ENCODE data around the gene SMIM22. TPM values are rescaled to one million over a fixed set of nuclear protein-coding genes. Genes with fewer than 3 reads are reported as not detected.
A peak's percentile ranks its signal among the peaks of the same experiment; 100 is the strongest.

Gene SMIM22
- total RNA-seq, 1 experiment from 2014 or later = 3.3 TPM

DNA sequence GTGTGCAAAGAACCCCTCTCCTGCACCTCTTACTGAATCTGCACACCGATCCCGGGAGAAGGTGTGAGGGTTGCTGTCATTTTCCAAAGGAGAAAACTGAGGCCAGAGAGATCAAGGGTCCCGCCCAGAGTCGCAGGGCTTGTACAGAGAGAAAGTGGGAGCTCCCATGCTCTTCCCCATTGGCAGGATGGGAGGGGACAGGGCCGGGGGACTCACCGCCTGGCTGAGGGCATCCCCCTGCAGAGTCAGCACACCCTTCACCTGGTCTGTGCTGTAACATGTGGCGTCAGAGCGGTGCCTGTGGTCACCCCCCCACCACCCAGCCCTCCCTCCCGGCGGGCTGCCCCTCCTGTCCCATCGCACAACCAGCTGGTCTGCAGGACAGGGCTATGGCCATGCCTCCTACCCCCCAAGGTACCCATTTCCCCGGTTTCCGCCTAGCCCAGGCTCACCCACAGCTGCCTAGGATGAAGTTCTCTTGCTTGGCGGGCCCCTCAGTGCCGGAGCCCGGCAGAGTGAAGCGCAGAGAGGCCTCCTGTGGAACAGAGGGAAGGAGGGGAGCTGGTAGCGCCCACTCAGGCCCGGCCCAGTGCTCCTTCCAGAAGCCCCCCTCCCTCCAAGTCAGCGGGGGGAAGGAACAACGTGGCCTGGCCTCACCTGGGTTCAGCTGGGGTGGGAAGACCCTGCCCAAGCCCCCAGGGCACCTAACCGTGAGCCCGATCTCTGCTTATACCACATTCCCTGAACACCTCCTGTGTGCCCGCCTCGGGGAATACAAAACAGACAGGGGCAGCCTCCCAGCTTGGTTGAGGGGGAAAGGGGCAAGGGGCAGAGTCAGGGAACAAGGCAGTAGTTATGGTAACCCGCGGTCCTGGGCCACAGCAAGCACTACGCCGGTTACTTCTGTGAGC is 6.1 kb downstream of the SMIM22 start:
- ChIA-PET POLR2A (interaction anchor here (1.5 kb wide), 1 partner anchor 67 kb away, joined by 5 read pairs; the partner anchor contains the start of genes ANKS3 and DNAAF8), CTCF (no interaction called here), RAD21 (ENCODE audit: low non-redundant PET in 1 of 2, low total read pairs in 2 of 2, uncharacterized antibody in 2 of 2, unreplicated experiment in 2 of 2) (no interaction called here)
- H3K4me2 ChIP-seq (ENCODE audit: low read length) = peak overlapping the region; percentile 97
- H3K4me3 ChIP-seq (replicated peaks in 1 of 2; ENCODE audit: low read depth in 1 of 2, low read length in 2 of 2) = peak overlapping the region; percentile 60 to 62
- DNase-seq (ENCODE audit: low read depth, low spot score) (no peak), ATAC-seq (no peak)
- no peaks in the 10 kb centered on the region for H3K9me2 ChIP-seq (ENCODE audit: insufficient read depth)
- BruUV-seq (replicated peaks) = no TSS peak
- TF ChIP-seq SIN3A (IDR thresholded peaks at IDR 0.05; ENCODE audit: low read depth) (no peak), SP1 (IDR thresholded peaks at IDR 0.05; ENCODE audit: low read depth) (no peak), EZH2phosphoT487 (IDR thresholded peaks at IDR 0.05; ENCODE audit: borderline replicate concordance) (no peak), ZNF274 (IDR thresholded peaks at IDR 0.05; ENCODE audit: low read depth, low read length) (no peak), JUND (IDR thresholded peaks at IDR 0.05) (no peak), RAD21 (IDR thresholded peaks at IDR 0.05; ENCODE audit: low read depth) (no peak), POLR2AphosphoS5 (IDR thresholded peaks at IDR 0.05; ENCODE audit: low read depth, low read length) (no peak), POLR2A (IDR thresholded peaks at IDR 0.05; ENCODE audit: borderline replicate concordance, extremely low read depth, insufficient read depth, insufficient read length) (no peak), FOSL1 (IDR thresholded peaks at IDR 0.05; ENCODE audit: low read depth) (no peak), ZFX (IDR thresholded peaks at IDR 0.05) (no peak), ATF3 (IDR thresholded peaks at IDR 0.05) (no peak)
- TF ChIP-seq, protein P1, sequence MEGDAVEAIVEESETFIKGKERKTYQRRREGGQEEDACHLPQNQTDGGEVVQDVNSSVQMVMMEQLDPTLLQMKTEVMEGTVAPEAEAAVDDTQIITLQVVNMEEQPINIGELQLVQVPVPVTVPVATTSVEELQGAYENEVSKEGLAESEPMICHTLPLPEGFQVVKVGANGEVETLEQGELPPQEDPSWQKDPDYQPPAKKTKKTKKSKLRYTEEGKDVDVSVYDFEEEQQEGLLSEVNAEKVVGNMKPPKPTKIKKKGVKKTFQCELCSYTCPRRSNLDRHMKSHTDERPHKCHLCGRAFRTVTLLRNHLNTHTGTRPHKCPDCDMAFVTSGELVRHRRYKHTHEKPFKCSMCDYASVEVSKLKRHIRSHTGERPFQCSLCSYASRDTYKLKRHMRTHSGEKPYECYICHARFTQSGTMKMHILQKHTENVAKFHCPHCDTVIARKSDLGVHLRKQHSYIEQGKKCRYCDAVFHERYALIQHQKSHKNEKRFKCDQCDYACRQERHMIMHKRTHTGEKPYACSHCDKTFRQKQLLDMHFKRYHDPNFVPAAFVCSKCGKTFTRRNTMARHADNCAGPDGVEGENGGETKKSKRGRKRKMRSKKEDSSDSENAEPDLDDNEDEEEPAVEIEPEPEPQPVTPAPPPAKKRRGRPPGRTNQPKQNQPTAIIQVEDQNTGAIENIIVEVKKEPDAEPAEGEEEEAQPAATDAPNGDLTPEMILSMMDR (IDR thresholded peaks at IDR 0.05 in 2 of 3, conservative IDR thresholded peaks at IDR 0.05 in 1 of 3; ENCODE audit: borderline replicate concordance in 1 of 3, insufficient read depth in 1 of 3, low read depth in 2 of 3, low read length in 2 of 3) = no peak
- H2AFZ ChIP-seq (ENCODE audit: low read depth, low read length, poor library complexity, severe bottlenecking) = no peak overlapping the region
- H4K20me1 ChIP-seq (ENCODE audit: insufficient read depth) = no peaks in the 10 kb centered on the region
- peak overlapping the region; percentile 76 for H3K9ac ChIP-seq (ENCODE audit: low read length)
- H3K36me3 ChIP-seq (ENCODE audit: control insufficient read depth in 1 of 2, insufficient read depth in 2 of 2, low read length in 2 of 2) = peaks cover 3 to 6% of the 10 kb centered on the region in 2 experiments; a peak in 2 of 4 replicates
- H3K79me2 ChIP-seq (ENCODE audit: insufficient read depth, low read length) = no peaks in the 10 kb centered on the region
- intact Hi-C loops (cut with micrococcal nuclease) = no loop called here
- H3K27ac ChIP-seq (ENCODE audit: low read depth, low read length) = peak overlapping the region; percentile 89
- H3K9me3 ChIP-seq (ENCODE audit: control insufficient read depth in 1 of 2, insufficient read depth in 1 of 2, low read depth in 1 of 2, low read length in 2 of 2) = no peaks in the 10 kb centered on the region
- peaks cover 13 to 20% of the 10 kb centered on the region in 2 experiments for H3K4me1 ChIP-seq (ENCODE audit: control insufficient read depth in 1 of 2, insufficient read depth in 2 of 2, low read length in 2 of 2)
- no peaks in the 10 kb centered on the region for H3K27me3 ChIP-seq (ENCODE audit: insufficient read depth, low read length)
